Head of caudate nucleus (tissue), 42 donors: ENCODE results near the gene HNRNPC.
A peak's percentile ranks its signal among the peaks of the same experiment; 100 is the strongest.
"Not testable (repeated sequence)": the region's sequence is repeated elsewhere in the genome, so short reads cannot be mapped to it uniquely, and the experiment has no call there.

ENCODE experiments used
- DNase-seq, 42 donors: peaks; one replicate each; pipeline versions ENCODE4 v3.0.0 to v3.0.0-alpha.2; 2020 to 2021; ENCODE audit warnings: mixed read lengths in 7 of 42
- intact Hi-C: fragments of 100-400 bp; cut with DNase I; formaldehyde crosslinking; loops from one replicate; pipeline ENCODE4 v1.15.0; 2022

HNRNPC gene

DNA sequence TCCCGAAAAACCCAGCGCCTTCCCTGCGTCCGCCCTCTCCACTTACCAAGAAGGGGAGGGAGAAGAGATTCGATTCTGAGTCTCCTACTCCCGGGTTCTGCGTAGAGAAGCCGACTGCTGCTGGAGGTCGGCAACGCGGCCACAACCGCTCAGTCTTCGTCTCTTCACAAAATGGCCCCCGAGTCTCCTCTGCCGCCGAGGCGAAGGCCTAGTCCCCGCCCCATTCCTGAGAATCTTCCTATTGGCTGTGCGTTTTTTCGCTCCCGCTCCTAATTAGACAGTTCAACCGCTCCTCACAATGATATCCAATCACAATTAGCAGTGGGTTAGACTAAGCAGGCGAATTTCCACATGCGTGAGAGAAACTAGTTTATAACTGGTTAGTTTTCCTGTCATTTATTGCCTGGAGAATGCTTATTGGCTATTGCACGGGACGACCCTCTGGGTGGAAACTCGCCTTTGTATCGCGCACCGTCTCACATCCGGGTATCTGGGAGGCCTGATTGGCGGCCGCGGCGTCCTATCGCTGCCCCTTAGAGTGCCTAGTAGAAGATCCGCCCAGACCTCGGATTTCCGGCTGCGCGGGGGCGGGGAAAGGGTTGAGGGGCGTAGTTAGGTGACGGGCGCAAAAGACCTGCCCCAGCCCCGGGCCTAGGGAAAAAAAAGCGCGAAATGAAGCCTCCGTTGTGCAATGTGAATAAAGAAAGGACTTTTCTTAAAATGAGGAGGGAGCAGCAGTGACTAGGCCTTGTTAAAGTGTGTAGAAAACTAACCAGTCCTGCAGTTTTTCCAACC, at the start of gene HNRNPC:
Gene HNRNPC (minus strand): TSS at position 191 of the 795 bp plus-strand sequence. CDS start 35,249 bp downstream, outside the sequence.
- intact Hi-C loops: loop anchor here (5.0 kb wide), 1 partner anchor 113 kb away; the partner anchor contains the start of gene SUPT16H

DNA sequence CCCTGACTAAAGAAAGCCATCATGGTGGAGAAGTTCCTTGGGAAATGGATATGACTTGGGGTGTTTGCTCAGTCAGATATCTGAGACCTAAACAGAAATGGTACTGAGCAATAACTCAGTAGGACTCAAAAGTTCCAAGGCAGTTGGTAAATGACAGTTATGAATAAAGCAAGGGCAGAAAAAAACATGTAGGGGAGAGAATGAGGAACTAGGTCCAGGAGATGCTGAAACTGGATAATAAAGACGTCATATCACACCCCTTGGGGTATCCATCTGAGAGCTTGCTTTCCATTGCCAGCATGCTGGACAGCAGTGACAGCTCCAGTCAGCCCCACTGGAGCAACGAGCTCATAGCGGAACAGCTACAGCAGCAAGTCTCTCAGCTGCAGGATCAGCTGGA, 48.2 kb upstream of the HNRNPC start:
- no peak for DNase-seq
- intact Hi-C loops: no loop called here

More for the DNA sequence above, at the start of gene HNRNPC:
- DNase-seq: peak; percentile 96 to 100 (median 100)

DNA sequence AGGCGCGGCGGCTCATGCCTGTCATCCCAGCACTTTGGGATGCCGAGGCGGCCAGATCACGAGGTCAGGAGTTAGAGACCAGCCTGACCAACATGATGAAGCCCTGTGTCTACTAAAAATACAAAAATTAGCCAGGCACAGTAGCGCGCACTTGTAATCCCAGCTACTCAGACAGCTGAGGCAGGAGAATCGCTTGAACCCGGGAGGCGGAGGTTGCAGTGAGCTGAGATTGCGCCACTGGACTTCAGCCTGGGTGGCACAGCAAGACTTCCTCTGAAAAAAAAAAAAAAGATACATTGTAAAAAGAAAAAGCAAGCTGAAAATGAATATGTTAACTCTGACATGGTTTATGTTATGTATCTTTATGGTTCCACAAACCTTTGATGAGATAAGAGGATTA, 44.3 kb upstream of the HNRNPC start:
- DNase-seq: no peak
- intact Hi-C loops: no loop called here

DNA sequence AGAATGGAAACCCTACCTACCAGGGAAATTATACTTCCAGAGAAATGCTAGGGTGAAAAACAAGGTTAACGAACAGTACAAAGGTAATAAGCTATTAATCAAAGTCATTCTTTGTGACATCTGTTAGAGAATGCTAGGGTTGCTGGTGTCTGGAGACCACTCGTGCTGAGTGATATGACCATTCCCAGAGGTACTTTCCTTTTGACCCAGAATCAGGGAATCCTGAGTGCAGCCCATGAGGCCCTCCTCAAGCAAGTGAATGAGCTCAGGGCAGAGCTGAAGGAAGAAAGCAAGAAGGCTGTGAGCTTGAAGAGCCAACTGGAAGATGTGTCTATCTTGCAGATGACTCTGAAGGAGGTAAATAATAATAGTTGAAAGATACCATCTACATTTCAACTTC, 42.4 kb upstream of the HNRNPC start:
- no peak for DNase-seq
- intact Hi-C loops: no loop called here

DNA sequence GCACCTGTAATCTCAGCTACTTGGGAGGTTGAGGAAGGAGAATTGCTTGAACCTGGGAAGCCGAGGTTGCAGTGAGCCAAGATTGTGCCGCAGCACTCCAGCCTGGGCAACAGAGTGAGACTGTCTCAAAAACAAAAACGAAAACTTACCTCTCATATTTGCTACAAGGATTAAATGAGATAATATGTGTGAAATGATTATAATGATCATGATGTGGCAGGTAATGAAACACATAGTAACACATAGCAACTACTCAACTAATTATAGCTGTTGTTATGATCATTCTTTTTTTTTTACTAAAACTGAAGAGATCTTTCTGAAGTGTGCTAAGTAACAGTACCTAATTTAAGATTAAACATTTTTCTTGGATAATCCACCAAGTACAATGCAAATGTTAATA, 40.7 kb upstream of the HNRNPC start:
- intact Hi-C loops: no loop called here
- DNase-seq: no peak

DNA sequence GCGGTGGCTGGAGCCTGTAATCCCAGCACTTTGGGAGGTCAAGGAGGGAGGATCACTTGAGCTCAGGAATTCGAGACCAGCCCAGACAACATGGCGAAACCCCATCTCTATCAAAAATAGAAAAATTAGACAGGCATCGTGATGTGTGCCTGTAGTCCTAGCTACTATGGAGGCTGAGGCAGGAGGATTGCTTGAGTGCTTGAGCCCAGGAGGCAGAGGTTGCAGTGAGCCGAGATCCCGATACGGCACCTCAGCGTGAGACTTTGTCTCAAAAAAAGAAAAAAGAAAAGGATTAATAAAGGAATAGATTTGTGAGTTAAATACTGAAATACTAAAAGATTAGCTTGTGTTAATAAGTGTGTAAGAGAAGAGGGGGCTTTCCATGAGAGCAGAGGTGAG, 40.0 kb upstream of the HNRNPC start:
- intact Hi-C loops: no loop called here
- no peak for DNase-seq

DNA sequence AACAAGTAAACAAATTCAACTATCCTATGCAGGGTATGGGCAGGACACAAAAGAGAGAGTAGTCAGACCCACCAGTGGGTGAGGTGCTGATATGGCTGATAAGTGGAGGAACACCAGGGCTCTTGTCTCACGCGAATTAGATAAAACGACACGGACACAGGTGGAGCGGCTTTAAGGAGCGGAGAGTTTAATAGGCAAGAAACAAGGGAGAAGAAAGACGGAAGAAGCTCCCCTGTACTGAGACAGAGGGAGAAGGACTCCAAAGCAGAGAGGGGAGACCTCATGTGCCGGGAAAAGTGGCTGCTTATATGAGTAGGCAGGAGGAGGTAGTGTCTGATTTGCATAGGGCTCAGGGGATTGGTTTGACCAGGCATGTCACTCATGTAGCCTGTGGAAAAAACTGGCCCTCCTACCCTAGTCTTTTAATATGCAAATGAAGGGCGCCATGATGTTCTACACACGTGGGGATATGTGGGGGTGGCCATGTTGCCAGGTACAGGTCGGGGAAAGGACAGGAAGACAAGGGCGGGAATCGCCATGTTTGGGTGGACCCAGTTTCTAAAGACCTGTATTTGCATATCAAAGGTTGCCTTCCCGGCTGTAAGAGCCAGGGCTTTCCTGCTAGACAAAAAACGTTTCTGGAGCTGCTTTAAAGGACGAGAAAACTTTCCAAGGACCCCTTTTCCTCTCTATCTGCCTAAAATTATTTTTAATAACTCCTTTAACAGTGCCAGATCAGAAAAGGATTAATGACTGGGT, 39.4 kb upstream of the HNRNPC start:
- intact Hi-C loops: no loop called here
- peak; percentile 43 to 91 (median 70) for DNase-seq

DNA sequence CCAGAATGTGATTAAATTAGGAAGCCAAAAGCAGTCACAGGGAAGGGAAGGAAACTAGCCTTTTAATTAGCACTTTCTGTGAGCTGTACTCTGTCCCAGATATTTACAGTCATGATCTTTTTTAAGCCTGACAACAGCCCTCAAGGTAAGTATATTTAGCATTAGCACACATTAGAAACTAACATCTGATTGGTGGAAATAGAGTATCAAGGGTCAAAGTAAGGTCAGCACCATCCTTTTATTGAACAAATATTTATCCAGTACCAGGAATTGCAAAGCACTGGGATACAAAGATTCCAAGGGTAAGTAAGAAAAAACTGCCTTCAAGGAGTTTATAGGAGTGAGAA, 38.9 kb upstream of the HNRNPC start:
- no peak for DNase-seq
- intact Hi-C loops: no loop called here

DNA sequence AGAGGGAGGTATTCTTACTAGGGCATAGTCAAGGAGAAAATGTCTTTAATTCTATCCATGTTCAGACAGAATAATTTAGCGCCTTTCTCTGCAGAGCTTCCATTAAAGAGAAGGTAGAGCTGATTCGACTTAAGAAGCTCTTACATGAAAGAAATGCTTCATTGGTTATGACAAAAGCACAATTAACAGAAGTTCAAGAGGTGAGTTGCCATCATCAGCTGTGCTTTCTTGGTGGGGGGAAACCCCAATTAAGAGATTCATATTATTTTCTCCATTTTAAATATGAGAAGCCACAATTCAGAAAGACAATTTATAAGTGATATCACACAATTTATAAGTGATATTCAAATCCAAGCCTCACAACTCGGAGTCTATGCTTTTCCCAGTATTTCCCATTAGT, 38.4 kb upstream of the HNRNPC start:
- intact Hi-C loops: no loop called here
- DNase-seq: no peak

DNA sequence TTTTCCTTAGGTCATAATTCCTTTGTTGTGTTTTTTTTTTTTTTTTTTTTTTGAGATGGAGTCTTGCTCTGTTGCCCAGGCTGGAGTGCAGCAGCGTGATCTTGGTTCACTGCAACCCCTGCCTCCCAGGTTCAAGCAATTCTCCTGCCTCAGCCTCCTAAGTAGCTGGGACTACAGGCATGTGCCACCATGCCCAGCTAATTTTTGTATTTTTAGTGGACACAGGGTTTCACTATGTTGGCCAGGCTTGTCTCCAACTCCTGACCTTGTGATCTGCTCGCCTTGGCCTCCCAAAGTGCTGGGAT, 33.5 kb upstream of the HNRNPC start:
- intact Hi-C loops, DNase-seq: not testable (repeated sequence)

DNA sequence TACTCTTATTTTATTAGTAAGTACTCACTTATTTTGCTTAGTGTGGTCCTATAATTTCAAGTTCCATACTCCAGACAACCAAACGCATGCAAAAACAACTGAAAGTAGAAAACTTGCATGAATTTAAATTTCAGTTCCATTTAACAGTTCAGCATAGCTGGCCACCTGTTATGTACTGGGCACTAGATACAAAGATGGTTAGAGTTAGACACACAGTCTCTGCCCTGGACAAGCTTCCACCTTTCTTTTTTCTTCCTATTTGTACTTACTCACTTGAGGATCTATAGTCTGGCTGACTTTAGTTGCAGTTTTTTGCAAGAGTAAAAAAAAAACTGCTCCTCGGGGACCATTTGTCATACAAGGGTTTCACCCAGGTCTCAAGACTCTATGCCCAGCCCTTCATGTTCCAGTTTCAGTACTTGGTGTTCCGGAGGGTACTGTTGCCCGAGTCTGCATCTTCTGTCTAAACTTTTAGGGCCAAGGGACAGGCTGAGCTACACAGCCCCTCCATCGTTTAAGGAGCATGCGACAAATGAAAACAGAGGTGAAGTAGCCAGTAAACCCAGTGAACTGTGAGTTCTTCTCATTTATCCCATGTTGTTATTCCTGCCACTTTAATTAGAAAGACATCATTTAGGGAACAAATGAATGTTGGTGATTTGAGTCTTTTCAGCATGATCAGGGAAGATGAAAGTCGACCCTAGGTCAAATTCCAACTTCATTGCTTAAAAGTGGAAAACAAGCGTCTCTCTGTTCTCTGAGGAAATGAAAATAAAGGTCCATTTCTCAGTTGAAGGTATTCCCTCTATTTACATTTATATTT, 33.0 kb upstream of the HNRNPC start:
- intact Hi-C loops: no loop called here
- DNase-seq: no peak

DNA sequence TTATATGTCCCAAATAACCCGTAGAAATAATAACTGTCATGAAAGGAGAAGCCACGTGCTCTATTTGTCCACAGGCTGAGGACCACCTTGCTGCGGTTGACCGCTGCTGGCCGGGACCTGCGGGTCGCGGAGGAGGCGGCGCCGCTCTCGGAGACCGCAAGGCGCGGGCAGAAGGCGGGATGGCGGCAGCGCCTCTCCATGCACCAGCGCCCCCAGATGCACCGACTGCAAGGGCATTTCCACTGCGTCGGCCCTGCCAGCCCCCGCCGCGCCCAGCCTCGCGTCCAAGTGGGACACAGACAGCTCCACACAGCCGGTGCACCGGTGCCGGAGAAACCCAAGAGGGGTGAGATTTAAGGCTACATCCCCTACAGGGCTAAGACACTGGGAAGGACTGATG, 31.6 kb upstream of the HNRNPC start:
- DNase-seq: peak in 41 of 42 donors; percentile 5 to 67 (median 43)
- intact Hi-C loops: no loop called here

DNA sequence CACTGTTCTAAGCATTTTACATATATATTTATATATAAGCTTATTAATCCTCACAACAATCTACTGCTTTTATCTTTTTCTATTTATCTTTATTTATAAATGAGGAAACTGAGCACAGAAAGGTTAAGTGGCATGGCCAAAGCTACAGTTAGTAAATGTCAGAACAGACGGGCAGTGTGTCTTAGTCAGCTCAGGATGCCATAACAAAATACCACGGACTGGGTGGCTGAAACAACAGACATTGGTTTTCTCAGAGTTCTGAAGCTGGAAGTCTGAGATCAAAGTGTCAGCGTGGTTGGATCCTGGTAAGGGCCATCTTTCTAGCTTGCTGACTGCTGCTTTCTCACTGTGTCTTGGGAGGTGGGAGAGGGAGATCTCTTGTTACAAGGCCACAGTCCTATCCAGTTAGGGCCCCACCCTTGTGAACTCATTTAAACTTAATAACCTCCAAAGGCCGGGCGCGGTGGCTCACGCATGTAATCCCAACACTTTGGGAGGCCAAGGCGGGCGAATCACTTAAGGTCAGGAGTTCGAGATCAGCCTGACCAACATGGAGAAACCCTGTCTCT, 30.4 kb upstream of the HNRNPC start:
- DNase-seq: no peak
- intact Hi-C loops: no loop called here

DNA sequence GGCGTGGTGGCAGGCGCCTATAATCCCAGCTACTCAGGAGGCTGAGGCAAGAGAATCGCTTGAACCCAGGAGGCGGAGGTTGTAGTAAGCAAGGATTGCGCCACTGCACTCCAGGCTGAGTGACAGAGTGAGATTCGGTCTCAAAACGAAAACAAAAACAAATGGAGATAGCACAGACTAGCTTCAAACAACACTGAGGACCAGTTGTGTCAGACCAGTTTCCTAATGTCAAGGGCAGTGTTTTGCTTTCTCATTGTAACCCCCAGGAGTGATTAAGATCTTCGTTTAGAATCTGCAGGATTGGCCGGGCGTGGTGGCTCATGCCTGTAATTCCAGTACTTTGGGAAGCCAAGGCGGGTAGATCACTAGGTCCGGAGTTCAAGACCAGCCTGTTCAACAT, 29.1 kb upstream of the HNRNPC start:
- no peak for DNase-seq
- intact Hi-C loops: no loop called here

DNA sequence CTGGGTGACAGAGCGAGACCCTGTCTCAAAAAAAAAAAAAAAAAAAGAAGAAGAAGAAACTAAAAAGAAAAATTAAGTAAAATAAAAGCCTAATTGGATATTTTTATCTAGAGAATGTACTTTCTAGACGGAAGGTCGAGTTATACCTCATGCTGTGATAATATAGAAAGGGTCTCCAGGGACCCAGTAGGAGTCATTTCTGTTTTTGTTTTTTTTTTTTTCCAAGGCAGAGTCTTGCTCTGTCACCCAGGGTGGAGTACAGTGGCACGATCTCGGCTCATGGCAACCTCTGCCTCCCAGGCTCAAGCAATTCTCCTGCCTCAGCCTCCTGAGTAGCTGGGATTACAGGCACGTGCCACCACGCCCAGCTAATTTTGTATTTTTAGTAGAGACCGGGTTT, 24.8 kb upstream of the HNRNPC start:
- DNase-seq, intact Hi-C loops: not testable (repeated sequence)

DNA sequence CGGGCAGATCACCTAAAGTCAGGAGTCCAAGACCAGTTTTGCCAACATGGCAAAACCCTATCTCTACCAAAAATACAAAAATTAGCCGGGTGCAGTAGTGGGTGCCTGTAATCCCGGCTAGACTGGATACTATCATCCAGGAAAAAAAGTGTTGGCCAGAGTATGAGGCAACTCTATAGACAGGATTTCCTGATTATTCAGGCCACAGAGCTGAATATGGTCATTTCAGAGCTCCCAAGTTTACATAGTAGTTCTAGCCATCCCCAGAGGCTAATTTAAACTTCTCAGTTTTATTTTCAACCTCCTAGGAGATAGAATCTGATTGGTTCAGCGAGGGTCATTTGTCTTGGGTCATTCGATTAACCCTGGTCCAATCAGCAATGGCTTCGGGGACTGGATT, 17.9 kb upstream of the HNRNPC start:
- DNase-seq: no peak
- intact Hi-C loops: no loop called here

DNA sequence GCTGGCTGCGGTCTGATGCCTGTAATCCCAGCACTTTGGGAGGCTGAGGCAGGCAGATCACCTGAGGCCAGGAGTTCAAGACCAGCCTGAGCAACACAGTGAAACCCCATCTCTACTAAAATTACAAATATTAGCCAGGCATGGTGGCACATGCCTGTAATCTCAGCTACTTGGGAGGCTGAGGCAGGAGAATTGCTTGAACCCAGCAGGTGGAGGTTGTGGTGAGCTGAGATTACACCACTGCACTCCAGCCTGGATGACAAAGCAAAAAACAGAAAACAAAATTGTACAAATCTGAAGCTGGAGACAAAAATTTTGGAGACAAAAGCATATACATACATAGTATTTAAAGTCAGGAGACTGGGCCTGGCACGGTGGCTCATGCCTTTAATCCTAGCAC, 17.3 kb upstream of the HNRNPC start:
- intact Hi-C loops, DNase-seq: not testable (repeated sequence)

DNA sequence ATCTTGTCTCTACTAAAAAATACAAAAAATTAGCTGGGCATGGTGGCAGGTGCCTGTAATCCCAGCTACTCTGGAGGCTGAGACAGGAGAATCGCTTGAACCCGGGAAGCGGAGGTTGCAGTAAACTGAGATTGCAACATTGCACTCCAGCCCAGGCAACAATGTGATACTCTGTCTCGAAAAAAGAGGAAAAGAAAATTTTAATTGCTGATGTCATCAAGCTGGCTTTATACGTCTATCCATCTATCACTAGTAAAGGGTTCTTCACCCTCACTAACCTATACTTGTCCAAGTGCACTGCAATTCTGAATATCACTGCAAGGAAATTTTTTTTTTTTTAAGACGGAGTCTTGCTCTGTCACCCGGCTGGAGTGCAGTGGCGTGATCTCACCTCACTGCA, 12.7 kb upstream of the HNRNPC start:
- DNase-seq, intact Hi-C loops: not testable (repeated sequence)

DNA sequence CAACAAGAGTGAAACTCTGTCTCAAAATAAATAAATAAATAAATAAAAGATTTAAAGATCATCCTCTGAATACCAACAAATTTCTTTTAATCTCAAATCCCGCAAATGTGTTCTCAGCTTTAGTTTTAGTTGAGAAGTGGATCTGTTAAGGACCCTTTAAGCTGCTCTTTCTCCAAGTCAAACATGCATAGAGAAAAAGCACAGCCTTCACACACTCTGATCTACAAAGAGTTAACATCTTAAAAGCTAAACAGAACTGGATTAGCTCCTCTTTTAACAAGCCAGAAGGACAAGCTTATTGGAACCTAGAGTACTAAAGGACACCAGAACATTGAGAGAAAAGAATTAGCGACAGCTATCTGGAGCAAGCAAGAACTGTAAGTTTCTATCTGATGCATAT, 10.5 kb upstream of the HNRNPC start, which contains the start of gene RPGRIP1:
Gene RPGRIP1 (plus strand): TSS at position 301 of the 400 bp plus-strand sequence. CDS start 7,894 bp downstream, outside the sequence.
- no peak for DNase-seq
- intact Hi-C loops: no loop called here
